ACHN (cell line): ENCODE data around the gene SORD.

Experiments used
- DNase-seq: peaks from one replicate; pipeline ENCODE4 v3.0.0-alpha.2; 2015
- in situ Hi-C: cut with HindIII; loops from 2 replicates; pipeline ENCODE4 v1.10.0; 2017; ENCODE audit warnings: low sequenced_read_pairs, low pct_ligation_motif_present, low pct_unique_long_range_greater_than_20kb

SORD gene

GRCh38 chr15:45110256-45110820 is 87.3 kb downstream of the SORD start:
- in situ Hi-C loops, result no loop called here
- no peak for DNase-seq

GRCh38 chr15:45111390-45112142 is 88.6 kb downstream of the SORD start:
- in situ Hi-C loops, result no loop called here

GRCh38 chr15:45112143-45112590 is 89.2 kb downstream of the SORD start:
- DNase-seq, result no peak
- in situ Hi-C loops, result no loop called here

More at GRCh38 chr15:45111390-45112142, 88.6 kb downstream of the SORD start:
- DNase-seq, result no peak

- in situ Hi-C loops, result no loop called here
- DNase-seq, result no peak
These were observed 89.8 kb downstream of the SORD start for GRCh38 chr15:45112591-45113379.

- in situ Hi-C loops, result no loop called here
- DNase-seq, result no peak
These were observed 90.5 kb downstream of the SORD start for GRCh38 chr15:45113380-45113990.

GRCh38 chr15:45114076-45114750 is 91.2 kb downstream of the SORD start, which contains the start of the genes DUOX2 and DUOXA2:
Gene DUOX2, minus strand, starts transcription at chr15:45114172. Its CDS starts 761 bp downstream, at chr15:45113411.
Gene DUOXA2, plus strand, starts transcription at chr15:45114326. Its CDS starts 280 bp downstream, at chr15:45114606.
- DNase-seq, result no peak
- in situ Hi-C loops, result no loop called here

GRCh38 chr15:45114751-45115085 is 91.7 kb downstream of the SORD start:
- no peak for DNase-seq
- in situ Hi-C loops, result no loop called here

- in situ Hi-C loops, result no loop called here
These were observed 92.4 kb downstream of the SORD start for GRCh38 chr15:45115312-45115820.

GRCh38 chr15:45116006-45116481 is 93.0 kb downstream of the SORD start:
- in situ Hi-C loops, result no loop called here
- no peak for DNase-seq

More at GRCh38 chr15:45115312-45115820, 92.4 kb downstream of the SORD start:
- no peak for DNase-seq

GRCh38 chr15:45116482-45117307 is 93.7 kb downstream of the SORD start:
- in situ Hi-C loops, result no loop called here
- no peak for DNase-seq

- in situ Hi-C loops, result no loop called here
- DNase-seq, result no peak
These were observed 94.5 kb downstream of the SORD start for GRCh38 chr15:45117308-45118130.

- in situ Hi-C loops, result no loop called here
- peak; percentile 82 for DNase-seq
These were observed 95.2 kb downstream of the SORD start for GRCh38 chr15:45118131-45118588.

GRCh38 chr15:45118996-45119395 is 96.0 kb downstream of the SORD start:
- no peak for DNase-seq
- in situ Hi-C loops, result no loop called here

GRCh38 chr15:45120081-45120972 is 97.3 kb downstream of the SORD start:
- DNase-seq, result no peak
- in situ Hi-C loops, result no loop called here

- in situ Hi-C loops, result no loop called here
- DNase-seq, result no peak
These were observed 98.0 kb downstream of the SORD start for GRCh38 chr15:45121020-45121419.
